ENCODE measurements around the gene DPP8. TPM values are rescaled to one million over a fixed set of nuclear protein-coding genes. Genes with fewer than 3 reads are reported as not detected.

Gene DPP8
- total and polyA plus RNA-seq, 2 experiments from 2014 or later: 21.7 to 33.5 TPM

Small RNA genes within 50 kb of the gene (small RNA-seq; reads per million reads assigned to genes)
- gene AC105129.1 (ENCODE audit: low replicate concordance) (not detected), gene RF00019 (ENCODE audit: low replicate concordance) (not detected), gene RNU6-19P (ENCODE audit: low replicate concordance) (not detected)

Other genes with a start within 250 kb of the DPP8 start
- gene PARP16, start 230.8 kb downstream of the DPP8 start, total RNA-seq (2014; rRNA removed; shearing (Covaris generic)): 3.6 and 4.6 TPM in 2 replicates
- 4.1 and 4.4 TPM in 2 replicates for gene PARP16, start 230.8 kb downstream of the DPP8 start, polyA plus RNA-seq (2016; fragmentation: Nextera tagmentation; extraction: Ambion mirVana)
- not detected in 2 replicates for gene RNU5A-1, start 221.6 kb downstream of the DPP8 start, total RNA-seq (2014; rRNA removed; shearing (Covaris generic))
- gene RNU5A-1, start 221.6 kb downstream of the DPP8 start, polyA plus RNA-seq (2016; fragmentation: Nextera tagmentation; extraction: Ambion mirVana): not detected in 2 replicates
- not detected in 2 replicates for gene RNU5B-1, start 213.0 kb downstream of the DPP8 start, total RNA-seq (2014; rRNA removed; shearing (Covaris generic))
- not detected in 2 replicates for gene RNU5B-1, start 213.0 kb downstream of the DPP8 start, polyA plus RNA-seq (2016; fragmentation: Nextera tagmentation; extraction: Ambion mirVana)
- gene IGDCC3, start 139.7 kb downstream of the DPP8 start, total RNA-seq (2014; rRNA removed; shearing (Covaris generic)): 26.3 and 30.7 TPM in 2 replicates
- gene IGDCC3, start 139.7 kb downstream of the DPP8 start, polyA plus RNA-seq (2016; fragmentation: Nextera tagmentation; extraction: Ambion mirVana): 15.3 and 16.4 TPM in 2 replicates
- gene IGDCC4, start 94.7 kb downstream of the DPP8 start, total RNA-seq (2014; rRNA removed; shearing (Covaris generic)): 8.4 and 9.6 TPM in 2 replicates
- 7.2 and 7.5 TPM in 2 replicates for gene IGDCC4, start 94.7 kb downstream of the DPP8 start, polyA plus RNA-seq (2016; fragmentation: Nextera tagmentation; extraction: Ambion mirVana)
- gene HACD3, start 12.8 kb upstream of the DPP8 start, total RNA-seq (2014; rRNA removed; shearing (Covaris generic)): 128 and 131 TPM in 2 replicates
- gene HACD3, start 12.8 kb upstream of the DPP8 start, polyA plus RNA-seq (2016; fragmentation: Nextera tagmentation; extraction: Ambion mirVana): 115 and 123 TPM in 2 replicates
- gene INTS14, start 93.4 kb upstream of the DPP8 start, total RNA-seq (2014; rRNA removed; shearing (Covaris generic)): 37.7 and 56.0 TPM in 2 replicates
- 14.1 and 15.2 TPM in 2 replicates for gene INTS14, start 93.4 kb upstream of the DPP8 start, polyA plus RNA-seq (2016; fragmentation: Nextera tagmentation; extraction: Ambion mirVana)
- 4.5 and 6.1 TPM in 2 replicates for gene SLC24A1, start 104.2 kb upstream of the DPP8 start, total RNA-seq (2014; rRNA removed; shearing (Covaris generic))
- gene SLC24A1, start 104.2 kb upstream of the DPP8 start, polyA plus RNA-seq (2016; fragmentation: Nextera tagmentation; extraction: Ambion mirVana): 1.6 and 2.3 TPM in 2 replicates